Calu3 (cell line): Measurements from ENCODE around the gene ADCK2. TPM values are rescaled to one million over a fixed set of nuclear protein-coding genes. Genes with fewer than 3 reads are reported as not detected.
A peak's percentile ranks its signal among the peaks of the same experiment; 100 is the strongest.
"Not testable (repeated sequence)": the region's sequence is repeated elsewhere in the genome, so short reads cannot be mapped to it uniquely, and the experiment has no call there.

Experiments
- Bru-seq: library from RNA; stranded (reverse); fragments of 400-500 nt; gene quantifications from one replicate; lab custom pipeline; 2021; lab: Mats Ljungman, UMichigan
- BruChase-seq, 2 experiments: library from RNA; stranded (reverse); fragments of 400-500 nt; gene quantifications; one replicate each; lab custom pipeline; 2021; lab: Mats Ljungman, UMichigan
- BruUV-seq: library from RNA; stranded (reverse); fragments of 400-500 nt; replicated peaks from 2 replicates; lab custom pipeline; 2021; lab: Mats Ljungman, UMichigan
- CTCF ChIA-PET: fragments of 300-600 bp; sonication (Branson Sonifier 250); formaldehyde crosslinking; loops from one replicate; lab custom pipeline; 2022; ENCODE audit warnings: antibody characterized with exemption; lab: Charles Lee
- DNase-seq: peaks from one replicate; pipeline ENCODE4 v3.0.0; 2022
- H3K27ac Mint-ChIP-seq: one replicate; pipeline ENCODE4 v1.8.0; 2022; ENCODE audit warnings: mixed read lengths; ENCODE audit not compliant: unreplicated experiment
- H3K27me3 Mint-ChIP-seq: one replicate; pipeline ENCODE4 v1.8.0; 2022; ENCODE audit warnings: mixed read lengths; ENCODE audit not compliant: unreplicated experiment
- H3K36me3 Mint-ChIP-seq: one replicate; pipeline ENCODE4 v1.8.0; 2022; ENCODE audit warnings: mild to moderate bottlenecking, moderate library complexity, mixed read lengths; ENCODE audit not compliant: insufficient read depth, unreplicated experiment
- H3K4me1 Mint-ChIP-seq: one replicate; pipeline ENCODE4 v1.8.0; 2022; ENCODE audit warnings: mild to moderate bottlenecking, low read depth, mixed read lengths; ENCODE audit not compliant: unreplicated experiment
- H3K4me3 Mint-ChIP-seq: one replicate; pipeline ENCODE4 v1.8.0; 2022; ENCODE audit warnings: mild to moderate bottlenecking, low read depth, moderate library complexity, mixed read lengths; ENCODE audit not compliant: unreplicated experiment
- H3K9me3 Mint-ChIP-seq: one replicate; pipeline ENCODE4 v1.8.0; 2022; ENCODE audit warnings: low read depth, mixed read lengths; ENCODE audit not compliant: unreplicated experiment
- intact Hi-C: fragments of 100-400 bp; cut with micrococcal nuclease; formaldehyde crosslinking; loops from one replicate; pipeline ENCODE4 v1.10.0; 2022; ENCODE audit not compliant: unreplicated experiment
- long read RNA-seq: library from polyadenylated mRNA; stranded (forward); transcript quantifications from one replicate; pipeline ENCODE4 v2.0.0, GENCODE V29; 2022
- total RNA-seq: library from RNA; stranded (reverse); gene quantifications from 2 replicates; pipeline ENCODE4 v1.2.3, GENCODE V29; 2022
- TF ChIP-seq, protein P1 (sequence below): fragments of 200-600 bp; IDR thresholded peaks from one replicate; pipeline ENCODE4 v1.8.0; 2022; ENCODE audit warnings: antibody characterized with exemption; ENCODE audit not compliant: unreplicated experiment

Gene ADCK2
- total RNA-seq (12.6 and 13.1 TPM in 2 replicates), Bru-seq, nascent RNA (percentile 39 among the genes with signal in this experiment), BruChase-seq, experiment 1, labeled RNA remaining after a 6-hour chase (percentile 49 among the genes with signal in this experiment), BruChase-seq, experiment 2, labeled RNA remaining after a 2-hour chase (percentile 47 among the genes with signal in this experiment)
- long read RNA-seq, transcript ADCK2-201 (8 exons, 2,377 nt): major isoform, 14 of 16 reads
- long read RNA-seq, partial matches to known transcripts: 1 of 16 reads
- long read RNA-seq, other reads (novel, unspliced or antisense): 1 of 16 reads

GRCh38 chr7:140672382-140673062 lies at the start of gene ADCK2:
ADCK2 (plus strand) TSS chr7:140672945; CDS start chr7:140673331, 386 bp downstream.
- intact Hi-C loops: loop anchor here (5.0 kb wide), 1 partner anchor 340 kb away; the partner anchor contains the start of gene MRPS33
- H3K4me1 Mint-ChIP-seq: peaks cover 11% of the 10 kb centered on the region
- no TSS peak for BruUV-seq
- CTCF ChIA-PET: interaction anchor here (0.6 to 1.7 kb wide), 2 partner anchors 16 to 49 kb away, joined by 3 to 4 read pairs; no protein-coding TSS in a partner anchor
- H3K27me3 Mint-ChIP-seq: no peaks in the 10 kb centered on the region
- DNase-seq: peak; percentile 63
- peak within 1 kb of the TSS; percentile 21 for H3K27ac Mint-ChIP-seq
- peaks cover 18% of the 10 kb centered on the region for H3K36me3 Mint-ChIP-seq
- no peaks in the 10 kb centered on the region for H3K9me3 Mint-ChIP-seq
- H3K4me3 Mint-ChIP-seq: peak within 1 kb of the TSS; percentile 78
- TF ChIP-seq, protein P1, sequence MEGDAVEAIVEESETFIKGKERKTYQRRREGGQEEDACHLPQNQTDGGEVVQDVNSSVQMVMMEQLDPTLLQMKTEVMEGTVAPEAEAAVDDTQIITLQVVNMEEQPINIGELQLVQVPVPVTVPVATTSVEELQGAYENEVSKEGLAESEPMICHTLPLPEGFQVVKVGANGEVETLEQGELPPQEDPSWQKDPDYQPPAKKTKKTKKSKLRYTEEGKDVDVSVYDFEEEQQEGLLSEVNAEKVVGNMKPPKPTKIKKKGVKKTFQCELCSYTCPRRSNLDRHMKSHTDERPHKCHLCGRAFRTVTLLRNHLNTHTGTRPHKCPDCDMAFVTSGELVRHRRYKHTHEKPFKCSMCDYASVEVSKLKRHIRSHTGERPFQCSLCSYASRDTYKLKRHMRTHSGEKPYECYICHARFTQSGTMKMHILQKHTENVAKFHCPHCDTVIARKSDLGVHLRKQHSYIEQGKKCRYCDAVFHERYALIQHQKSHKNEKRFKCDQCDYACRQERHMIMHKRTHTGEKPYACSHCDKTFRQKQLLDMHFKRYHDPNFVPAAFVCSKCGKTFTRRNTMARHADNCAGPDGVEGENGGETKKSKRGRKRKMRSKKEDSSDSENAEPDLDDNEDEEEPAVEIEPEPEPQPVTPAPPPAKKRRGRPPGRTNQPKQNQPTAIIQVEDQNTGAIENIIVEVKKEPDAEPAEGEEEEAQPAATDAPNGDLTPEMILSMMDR: no peak

- no peak overlapping the region for H3K27ac Mint-ChIP-seq
- H3K4me3 Mint-ChIP-seq: no peak overlapping the region
- no peak for DNase-seq
- no peaks in the 10 kb centered on the region for H3K9me3 Mint-ChIP-seq
- peaks cover 21% of the 10 kb centered on the region for H3K27me3 Mint-ChIP-seq
- H3K4me1 Mint-ChIP-seq: peaks cover 5% of the 10 kb centered on the region
- CTCF ChIA-PET: no interaction called here
- TF ChIP-seq, protein P1: no peak
- no peaks in the 10 kb centered on the region for H3K36me3 Mint-ChIP-seq
- intact Hi-C loops: no loop called here
- BruUV-seq: no TSS peak
Measured at GRCh38 chr7:140623980-140624379, 48.8 kb upstream of the ADCK2 start.

DNA sequence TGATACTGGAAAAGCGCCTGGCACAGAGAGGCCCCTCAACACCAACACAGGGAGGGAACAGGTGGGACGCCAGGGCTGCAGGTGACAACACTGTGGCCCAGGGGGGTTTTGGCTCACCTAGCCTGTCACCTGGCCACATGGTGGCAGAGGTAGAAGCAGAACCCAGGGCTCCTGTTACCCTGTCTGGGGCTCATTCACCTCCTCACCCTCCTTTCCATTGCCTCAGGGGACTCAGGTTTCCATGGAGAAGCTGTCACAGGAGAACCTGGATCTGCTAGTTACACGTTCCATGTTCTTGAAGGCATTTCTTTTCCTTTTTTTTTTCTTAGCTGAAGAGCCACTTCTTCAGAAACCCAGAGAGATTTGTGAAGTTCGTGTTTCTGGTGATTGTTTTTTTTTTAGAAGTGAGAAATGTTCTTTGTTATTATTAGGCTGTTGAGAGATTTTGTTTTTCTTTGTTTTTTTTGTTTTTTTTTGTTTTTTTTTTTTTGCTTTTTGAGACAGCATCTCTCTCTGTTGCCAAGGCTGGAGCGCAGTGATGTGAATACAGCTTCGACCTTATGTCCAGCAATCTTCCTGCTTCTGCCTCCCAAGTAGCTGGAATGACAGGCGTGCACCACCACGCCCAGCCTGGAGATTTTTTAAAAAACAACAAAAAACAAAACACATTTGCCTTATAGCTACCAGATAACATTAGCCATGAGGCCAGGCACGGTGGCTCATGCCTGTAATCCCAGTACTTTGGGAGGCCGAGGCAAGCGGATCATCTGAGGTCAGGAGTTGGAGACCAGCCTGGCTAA lies 48.2 kb upstream of the ADCK2 start:
- no peak overlapping the region for H3K27ac Mint-ChIP-seq
- H3K4me3 Mint-ChIP-seq: no peak overlapping the region
- CTCF ChIA-PET: no interaction called here
- H3K27me3 Mint-ChIP-seq: peaks cover 27% of the 10 kb centered on the region
- TF ChIP-seq, protein P1: no peak
- H3K4me1 Mint-ChIP-seq: peaks cover 5% of the 10 kb centered on the region
- intact Hi-C loops: no loop called here
- no peak for DNase-seq
- BruUV-seq: no TSS peak
- H3K9me3 Mint-ChIP-seq: no peaks in the 10 kb centered on the region
- no peaks in the 10 kb centered on the region for H3K36me3 Mint-ChIP-seq

DNA sequence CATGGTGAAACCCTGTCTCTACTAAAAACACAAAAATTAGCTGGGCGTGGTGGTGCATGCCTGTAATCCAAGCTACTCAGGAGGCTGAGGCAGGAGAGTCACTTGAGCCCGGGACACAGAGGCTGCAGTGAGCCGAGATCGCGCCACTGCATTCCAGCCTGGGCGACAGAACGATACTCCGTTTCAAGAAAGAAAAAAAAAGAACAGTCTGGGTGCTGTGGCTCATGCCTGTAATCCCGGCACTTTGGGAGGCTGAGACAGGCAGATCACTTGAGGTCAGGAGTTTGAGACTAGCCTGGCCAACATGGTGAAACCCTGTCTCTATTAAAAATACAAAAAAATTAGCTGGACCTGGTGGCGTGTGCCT lies 47.6 kb upstream of the ADCK2 start:
- intact Hi-C loops, H3K9me3 Mint-ChIP-seq, CTCF ChIA-PET, H3K27ac Mint-ChIP-seq, H3K4me3 Mint-ChIP-seq, BruUV-seq, H3K4me1 Mint-ChIP-seq, DNase-seq, H3K36me3 Mint-ChIP-seq: not testable (repeated sequence)
- H3K27me3 Mint-ChIP-seq: peaks cover 33% of the 10 kb centered on the region
